ENCODE data around the gene EHD1. TPM values are rescaled to one million over a fixed set of nuclear protein-coding genes. Genes with fewer than 3 reads are reported as not detected.
A peak's percentile ranks its signal among the peaks of the same experiment; 100 is the strongest.

The EHD1 gene
- total and polyA plus RNA-seq, 9 of the 15 experiments (the other 6 are each of a cell fraction or from before 2014, with no cell fraction given), result 0.46 to 65.0 (median 16.4) TPM

GRCh38 chr11:64878494-64879243, at the start of gene EHD1 (continued):
- TF ChIP-seq ZBTB40 (IDR thresholded peaks at IDR 0.05) (peak; percentile 63), ZBTB40 (CRISPR knock-in tag; IDR thresholded peaks at IDR 0.05) (no peak), SMC3 (conservative IDR thresholded peaks at IDR 0.05; ENCODE audit: insufficient read depth, low read depth, low read length) (peak; percentile 38; the same call in 1 of the 2 replicates), GTF2A2 (tag; IDR thresholded peaks at IDR 0.05) (peak; percentile 76; the same call in 1 of the 2 replicates), AFF4 (CRISPR knock-in tag; IDR thresholded peaks at IDR 0.05) (0 out of 2 replicates have a peak, but pooled peaks have one; percentile 92), FUS (optimal IDR thresholded peaks at IDR 0.05; ENCODE audit: low read depth, low read length) (peak; percentile 25), BRD9 (IDR thresholded peaks at IDR 0.05; ENCODE audit: low read depth, partially characterized antibody) (peak; percentile 72), ZNF354B (CRISPR knock-in tag; IDR thresholded peaks at IDR 0.05) (no peak), CTBP1 (IDR thresholded peaks at IDR 0.05; ENCODE audit: borderline replicate concordance) (peak; percentile 76), NBN (IDR thresholded peaks at IDR 0.05; ENCODE audit: low read depth) (peak; percentile 44; the same call in 1 of the 2 replicates), MCM3 (IDR thresholded peaks at IDR 0.05) (no peak), KDM4B (IDR thresholded peaks at IDR 0.05; ENCODE audit: borderline replicate concordance in 2 of 2, low read depth in 1 of 2) (peak in 1 of 2 experiments; percentile 66; a peak in 2 of 4 replicates), ZBTB43 (CRISPR knock-in tag; IDR thresholded peaks at IDR 0.05) (no peak), MIER1 (IDR thresholded peaks at IDR 0.05; ENCODE audit: low read depth) (no peak)

All from K562 (cell line).